Left lung (tissue), 10 donors: Measurements from ENCODE around the gene ZNF276. TPM values are rescaled to one million over a fixed set of nuclear protein-coding genes. Genes with fewer than 3 reads are reported as not detected.
"Not testable (repeated sequence)": the region's sequence is repeated elsewhere in the genome, so short reads cannot be mapped to it uniquely, and the experiment has no call there.

ENCODE experiments used
- ATAC-seq: fragments of 200-7000 bp; cut with Tn5 transposase; one replicate; pipeline ENCODE4 v1.9.1; 2020; ENCODE audit warnings: moderate library complexity
- DNase-seq, 4 donors: peaks; one replicate each; pipeline ENCODE4 v3.0.0-alpha.2; 2013 to 2020
- H3K27ac ChIP-seq, 2 donors: fragments of 200-600 bp; sonication (generic) in 1 of 2; one replicate each; pipeline versions ENCODE4 v1.5.0 to v1.8.0; 2020 to 2021
- H3K27me3 ChIP-seq, 2 donors: fragments of 200-600 bp; sonication (generic) in 1 of 2; one replicate each; pipeline versions ENCODE4 v1.5.0 to v1.8.0; 2020 to 2021
- H3K36me3 ChIP-seq, 2 donors: fragments of 200-600 bp; sonication (generic) in 1 of 2; one replicate each; pipeline versions ENCODE4 v1.5.0 to v1.8.0; 2020 to 2021
- H3K4me1 ChIP-seq, 2 donors: fragments of 200-600 bp; one replicate each; pipeline ENCODE4 v1.8.0; 2021
- H3K4me3 ChIP-seq, 2 donors: fragments of 200-600 bp; sonication (generic) in 1 of 2; one replicate each; pipeline versions ENCODE4 v1.5.0 to v1.8.0; 2020 to 2021; ENCODE audit warnings: mild to moderate bottlenecking in 1 of 2
- H3K9me3 ChIP-seq, 2 donors: fragments of 200-600 bp; sonication (generic) in 1 of 2; one replicate each; pipeline versions ENCODE4 v1.5.0 to v1.8.0; 2020 to 2021
- intact Hi-C, 2 donors: fragments of 100-400 bp; cut with DNase I; formaldehyde crosslinking; loops; one replicate each; pipeline versions ENCODE4 v1.11.2 to v1.14.2; 2022
- polyA plus RNA-seq, 6 donors: library from polyadenylated mRNA; unstranded; fragments of 120-200 nt; gene quantifications; one replicate each; pipeline ENCODE4 v1.2.1, GENCODE V29; 2013; ENCODE audit not compliant: insufficient read length in 6 of 6
- total RNA-seq, 2 donors: library from RNA; stranded (reverse); fragmentation: NEBNext Ultra II Directional; extraction: Animal tissue kit (Norgen Biotek cat#: 25700); gene quantifications; one replicate each; pipeline ENCODE4 v1.2.1, GENCODE V29; 2021
- TF ChIP-seq, protein P1 (sequence below), 2 donors: fragments of 200-600 bp; sonication (generic) in 1 of 2; IDR thresholded peaks; one replicate each; pipeline versions ENCODE4 v1.5.0 to v1.8.0; 2021; ENCODE audit warnings: antibody characterized with exemption in 2 of 2
- donor health status: DM: no; HTN: yes; CAD: no.
- donor health status: DM: no; HTN: no; CAD: no.

ZNF276 gene
- total and polyA plus RNA-seq, 8 donors: 22.1 to 45.2 (median 32.7) TPM

GRCh38 chr16:89761304-89761922, 40.1 kb downstream of the ZNF276 start:
- Histone ChIP-seq H3K36me3 (peaks cover 0 to 40% of the 10 kb centered on the region in 2 donors), H3K27me3 (no peaks in the 10 kb centered on the region), H3K4me3 (peak overlapping the region in 1 of 2 donors; percentile 32), H3K27ac (peak overlapping the region in 1 of 2 donors; percentile 48), H3K4me1 (peaks cover 5 to 44% of the 10 kb centered on the region in 2 donors), H3K9me3 (no peaks in the 10 kb centered on the region)
- TF ChIP-seq, protein P1, sequence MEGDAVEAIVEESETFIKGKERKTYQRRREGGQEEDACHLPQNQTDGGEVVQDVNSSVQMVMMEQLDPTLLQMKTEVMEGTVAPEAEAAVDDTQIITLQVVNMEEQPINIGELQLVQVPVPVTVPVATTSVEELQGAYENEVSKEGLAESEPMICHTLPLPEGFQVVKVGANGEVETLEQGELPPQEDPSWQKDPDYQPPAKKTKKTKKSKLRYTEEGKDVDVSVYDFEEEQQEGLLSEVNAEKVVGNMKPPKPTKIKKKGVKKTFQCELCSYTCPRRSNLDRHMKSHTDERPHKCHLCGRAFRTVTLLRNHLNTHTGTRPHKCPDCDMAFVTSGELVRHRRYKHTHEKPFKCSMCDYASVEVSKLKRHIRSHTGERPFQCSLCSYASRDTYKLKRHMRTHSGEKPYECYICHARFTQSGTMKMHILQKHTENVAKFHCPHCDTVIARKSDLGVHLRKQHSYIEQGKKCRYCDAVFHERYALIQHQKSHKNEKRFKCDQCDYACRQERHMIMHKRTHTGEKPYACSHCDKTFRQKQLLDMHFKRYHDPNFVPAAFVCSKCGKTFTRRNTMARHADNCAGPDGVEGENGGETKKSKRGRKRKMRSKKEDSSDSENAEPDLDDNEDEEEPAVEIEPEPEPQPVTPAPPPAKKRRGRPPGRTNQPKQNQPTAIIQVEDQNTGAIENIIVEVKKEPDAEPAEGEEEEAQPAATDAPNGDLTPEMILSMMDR (IDR thresholded peaks at IDR 0.05): no peak
- intact Hi-C loops: no loop called here
- ATAC-seq (no peak), DNase-seq (no peak)

GRCh38 chr16:89764711-89765201, 43.4 kb downstream of the ZNF276 start:
- TF ChIP-seq, protein P1 (IDR thresholded peaks at IDR 0.05): no peak
- H3K4me1 ChIP-seq: peaks cover 5 to 44% of the 10 kb centered on the region in 2 donors
- H3K4me3 ChIP-seq: peak overlapping the region; percentile 21 to 39
- intact Hi-C loops: no loop called here
- DNase-seq (peak in 2 of 4 donors; percentile 10 to 80), ATAC-seq (peak; percentile 95)
- peak overlapping the region; percentile 88 to 89 for H3K27ac ChIP-seq
- H3K27me3 ChIP-seq: no peaks in the 10 kb centered on the region
- peaks cover 0 to 28% of the 10 kb centered on the region in 2 donors for H3K36me3 ChIP-seq
- no peaks in the 10 kb centered on the region for H3K9me3 ChIP-seq

GRCh38 chr16:89765292-89765830, 44.0 kb downstream of the ZNF276 start:
- DNase-seq (no peak), ATAC-seq (peak; percentile 32)
- peak overlapping the region; percentile 88 to 89 for H3K27ac ChIP-seq
- H3K4me1 ChIP-seq: peaks cover 5 to 41% of the 10 kb centered on the region in 2 donors
- H3K27me3 ChIP-seq: no peaks in the 10 kb centered on the region
- TF ChIP-seq, protein P1 (IDR thresholded peaks at IDR 0.05): no peak
- H3K9me3 ChIP-seq: no peaks in the 10 kb centered on the region
- intact Hi-C loops: no loop called here
- H3K36me3 ChIP-seq: peaks cover 0 to 28% of the 10 kb centered on the region in 2 donors
- peak overlapping the region in 1 of 2 donors; percentile 39 for H3K4me3 ChIP-seq

- Histone ChIP-seq H3K4me3 (no peak overlapping the region), H3K36me3 (peaks cover 0 to 51% of the 10 kb centered on the region in 2 donors), H3K27ac (no peak overlapping the region), H3K4me1 (peaks cover 0 to 5% of the 10 kb centered on the region in 2 donors), H3K27me3 (no peaks in the 10 kb centered on the region), H3K9me3 (no peaks in the 10 kb centered on the region)
- no peak for DNase-seq
- intact Hi-C loops: no loop called here
- TF ChIP-seq, protein P1 (IDR thresholded peaks at IDR 0.05): no peak
- no peak for ATAC-seq
Measured at GRCh38 chr16:89770367-89770766, 49.0 kb downstream of the ZNF276 start.

DNA sequence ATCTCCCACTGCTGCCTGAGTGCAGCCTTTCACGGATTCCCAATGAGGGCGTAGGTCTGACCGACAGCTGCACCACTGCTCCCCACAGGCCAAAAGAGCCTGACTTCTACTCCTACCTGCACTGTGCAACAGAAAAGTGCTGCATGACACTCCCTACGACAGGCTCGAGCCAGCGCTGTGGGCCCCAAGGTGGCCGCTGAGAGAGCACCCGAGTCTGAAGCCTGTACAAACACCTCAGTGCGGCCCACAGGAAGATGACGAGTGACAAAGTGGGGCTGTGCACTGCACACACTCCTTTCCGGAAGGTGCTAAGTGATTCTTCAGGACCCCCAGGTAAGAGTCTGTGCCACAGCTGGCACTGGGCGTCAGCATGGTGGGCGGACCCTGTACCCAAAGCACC, 53.9 kb downstream of the ZNF276 start:
- Histone ChIP-seq H3K36me3 (peaks cover 0 to 68% of the 10 kb centered on the region in 2 donors), H3K27me3 (no peaks in the 10 kb centered on the region), H3K4me1 (no peaks in the 10 kb centered on the region), H3K9me3 (no peaks in the 10 kb centered on the region), H3K27ac (no peak overlapping the region), H3K4me3 (no peak overlapping the region)
- intact Hi-C loops: no loop called here
- ATAC-seq (no peak), DNase-seq (no peak)
- TF ChIP-seq, protein P1 (IDR thresholded peaks at IDR 0.05): no peak

DNA sequence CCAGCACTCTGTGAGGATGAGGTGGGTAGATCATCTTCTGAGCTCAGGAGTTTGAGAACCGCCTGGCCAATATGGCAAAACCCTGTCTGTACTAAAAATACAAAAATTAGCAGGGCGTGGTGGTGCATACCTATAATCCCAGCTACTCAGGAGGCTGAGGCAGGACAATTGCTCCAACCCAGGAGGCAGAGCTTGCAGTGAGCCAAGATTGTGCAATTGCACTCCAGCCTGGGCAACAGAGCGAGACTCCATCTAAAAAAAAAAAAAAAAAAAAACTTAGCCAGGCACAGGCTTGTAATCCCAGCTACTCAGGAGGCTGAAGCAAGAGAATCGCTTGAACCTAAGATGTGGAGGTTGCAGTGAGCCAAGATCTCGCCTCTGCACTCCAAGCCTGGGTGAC, 56.9 kb downstream of the ZNF276 start:
- H3K27ac ChIP-seq, intact Hi-C loops, H3K9me3 ChIP-seq, ATAC-seq, DNase-seq, H3K4me3 ChIP-seq, H3K27me3 ChIP-seq, H3K4me1 ChIP-seq: not testable (repeated sequence)
- H3K36me3 ChIP-seq: peaks cover 0 to 49% of the 10 kb centered on the region in 2 donors
